G401.6 (cell line): Measurements from ENCODE around the gene BRSK2.
"Not testable (repeated sequence)": the region's sequence is repeated elsewhere in the genome, so short reads cannot be mapped to it uniquely, and the experiment has no call there.

Source experiments
- FAIRE-seq: peaks from 2 replicates; lab custom pipeline; 2012; peaks lifted over from hg19 to GRCh38; lab: Jason Lieb, UNC

Gene BRSK2

GRCh38 chr11:1354125-1354938 is 35.4 kb upstream of the BRSK2 start:
- FAIRE-seq = no peak

GRCh38 chr11:1356007-1356435 is 33.7 kb upstream of the BRSK2 start:
- no peak for FAIRE-seq

GRCh38 chr11:1356478-1356960 is 33.2 kb upstream of the BRSK2 start:
- FAIRE-seq = no peak

- no peak for FAIRE-seq
These were observed 31.4 kb upstream of the BRSK2 start for GRCh38 chr11:1358286-1358685.

- FAIRE-seq = not testable (repeated sequence)
These were observed 30.8 kb upstream of the BRSK2 start for GRCh38 chr11:1358931-1359330.

- no peak for FAIRE-seq
These were observed 30.2 kb upstream of the BRSK2 start for GRCh38 chr11:1359556-1359955.

GRCh38 chr11:1360181-1360834 is 29.4 kb upstream of the BRSK2 start:
- FAIRE-seq = no peak

GRCh38 chr11:1360835-1361357 is 28.8 kb upstream of the BRSK2 start:
- no peak for FAIRE-seq

GRCh38 chr11:1361882-1362281 is 27.9 kb upstream of the BRSK2 start:
- FAIRE-seq = no peak

GRCh38 chr11:1367721-1368120 is 22.0 kb upstream of the BRSK2 start:
- no peak for FAIRE-seq

GRCh38 chr11:1368216-1368615 is 21.5 kb upstream of the BRSK2 start:
- FAIRE-seq = no peak

- FAIRE-seq = no peak
These were observed 20.8 kb upstream of the BRSK2 start for GRCh38 chr11:1368966-1369365.

- FAIRE-seq = no peak
These were observed 20.2 kb upstream of the BRSK2 start for GRCh38 chr11:1369371-1370005.

GRCh38 chr11:1370186-1371025 is 19.3 kb upstream of the BRSK2 start:
- FAIRE-seq = no peak

GRCh38 chr11:1371026-1371325 is 18.8 kb upstream of the BRSK2 start:
- FAIRE-seq = no peak

GRCh38 chr11:1371377-1371776 is 18.4 kb upstream of the BRSK2 start:
- FAIRE-seq = no peak

- FAIRE-seq = no peak
These were observed 17.8 kb upstream of the BRSK2 start for GRCh38 chr11:1371836-1372465.

GRCh38 chr11:1372660-1373059 is 17.1 kb upstream of the BRSK2 start:
- no peak for FAIRE-seq

GRCh38 chr11:1373536-1374214 is 16.1 kb upstream of the BRSK2 start:
- FAIRE-seq = no peak

- no peak for FAIRE-seq
These were observed 14.4 kb upstream of the BRSK2 start for GRCh38 chr11:1375161-1375954.

- FAIRE-seq = no peak
These were observed 13.8 kb upstream of the BRSK2 start for GRCh38 chr11:1375955-1376258.
